GM23338 (cell line): ENCODE measurements around the gene LRSAM1.

Experiments
- CREB1 ChIP-seq: fragments of 250-450 bp; sonication (Bioruptor Pico); IDR thresholded peaks from 2 replicates; pipeline ENCODE4 v1.5.0; 2020; ENCODE audit warnings: low read depth, mild to moderate bottlenecking, moderate library complexity
- EZH2 ChIP-seq: fragments of 200-600 bp; sonication (generic); IDR thresholded peaks from one replicate; pipeline ENCODE4 v1.8.0; 2017; ENCODE audit warnings: antibody characterized with exemption, mild to moderate bottlenecking, low read depth; ENCODE audit not compliant: unreplicated experiment
- EZH2phosphoT487 ChIP-seq: fragments of 200-600 bp; sonication (generic); IDR thresholded peaks from one replicate; pipeline ENCODE4 v1.8.1; 2018; ENCODE audit warnings: antibody characterized with exemption; ENCODE audit not compliant: unreplicated experiment
- JUNB ChIP-seq: IDR thresholded peaks from one replicate; pipeline ENCODE4 v1.6.1; 2016; ENCODE audit warnings: antibody characterized with exemption; ENCODE audit not compliant: unreplicated experiment
- NANOG ChIP-seq: IDR thresholded peaks from 2 replicates; pipeline ENCODE4 v1.6.1; 2016; ENCODE audit warnings: antibody characterized with exemption, borderline replicate concordance
- POLR2AphosphoS5 ChIP-seq: IDR thresholded peaks from 2 replicates; pipeline ENCODE4 v1.6.1; 2016; ENCODE audit warnings: antibody characterized with exemption, low read depth
- STAT1 ChIP-seq: IDR thresholded peaks from one replicate; pipeline ENCODE4 v1.6.1; 2016; ENCODE audit warnings: antibody characterized with exemption; ENCODE audit not compliant: unreplicated experiment
- ZNF114 ChIP-seq: fragments of 250-450 bp; sonication (Bioruptor Pico); IDR thresholded peaks from 2 replicates; pipeline ENCODE4 v1.5.0; 2020; ENCODE audit warnings: mild to moderate bottlenecking, moderate library complexity
- ZNF331 ChIP-seq: fragments of 250-450 bp; sonication (Bioruptor Pico); IDR thresholded peaks from 2 replicates; pipeline ENCODE4 v1.5.0; 2020; ENCODE audit warnings: low read depth, mild to moderate bottlenecking, moderate library complexity
- TF ChIP-seq, protein P1 (sequence below), 2 experiments: fragments of 200-600 bp in 1 of 2; sonication (generic) in 1 of 2; conservative IDR thresholded peaks; 2 replicates each; pipeline versions ENCODE4 v1.5.1 to v1.6.1; 2016 to 2017; ENCODE audit warnings: antibody characterized with exemption in 2 of 2, low read depth in 2 of 2, mild to moderate bottlenecking in 2 of 2, moderate library complexity in 1 of 2
- TF ChIP-seq, protein P2 (sequence below): IDR thresholded peaks from one replicate; pipeline ENCODE4 v1.6.1; 2018; ENCODE audit warnings: antibody characterized with exemption; ENCODE audit not compliant: unreplicated experiment
- TF ChIP-seq, protein P3 (sequence below): IDR thresholded peaks from 2 replicates; pipeline ENCODE4 v1.6.1; 2016; ENCODE audit warnings: antibody characterized with exemption

DNA sequence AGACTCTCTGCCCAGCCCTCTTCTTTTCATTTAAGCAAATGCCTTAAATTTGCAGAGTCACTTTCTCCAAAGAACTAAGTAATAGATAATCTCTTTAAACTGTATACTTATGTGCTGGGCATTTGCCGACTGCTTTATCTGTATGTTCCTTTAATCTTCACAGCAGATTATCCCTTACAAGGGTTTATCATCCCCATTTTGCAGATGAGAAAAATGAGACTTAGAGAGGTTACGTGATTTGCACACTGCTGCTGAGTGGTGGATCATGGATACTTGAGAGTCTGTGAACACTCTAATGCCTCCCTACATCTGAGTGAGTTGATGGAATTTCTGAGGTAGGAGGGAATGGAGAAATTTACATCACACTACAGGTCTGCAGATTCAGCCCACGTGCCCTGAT lies 23.0 kb upstream of the LRSAM1 start:
- TF ChIP-seq NANOG, result no peak
- TF ChIP-seq, protein P1, sequence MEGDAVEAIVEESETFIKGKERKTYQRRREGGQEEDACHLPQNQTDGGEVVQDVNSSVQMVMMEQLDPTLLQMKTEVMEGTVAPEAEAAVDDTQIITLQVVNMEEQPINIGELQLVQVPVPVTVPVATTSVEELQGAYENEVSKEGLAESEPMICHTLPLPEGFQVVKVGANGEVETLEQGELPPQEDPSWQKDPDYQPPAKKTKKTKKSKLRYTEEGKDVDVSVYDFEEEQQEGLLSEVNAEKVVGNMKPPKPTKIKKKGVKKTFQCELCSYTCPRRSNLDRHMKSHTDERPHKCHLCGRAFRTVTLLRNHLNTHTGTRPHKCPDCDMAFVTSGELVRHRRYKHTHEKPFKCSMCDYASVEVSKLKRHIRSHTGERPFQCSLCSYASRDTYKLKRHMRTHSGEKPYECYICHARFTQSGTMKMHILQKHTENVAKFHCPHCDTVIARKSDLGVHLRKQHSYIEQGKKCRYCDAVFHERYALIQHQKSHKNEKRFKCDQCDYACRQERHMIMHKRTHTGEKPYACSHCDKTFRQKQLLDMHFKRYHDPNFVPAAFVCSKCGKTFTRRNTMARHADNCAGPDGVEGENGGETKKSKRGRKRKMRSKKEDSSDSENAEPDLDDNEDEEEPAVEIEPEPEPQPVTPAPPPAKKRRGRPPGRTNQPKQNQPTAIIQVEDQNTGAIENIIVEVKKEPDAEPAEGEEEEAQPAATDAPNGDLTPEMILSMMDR (conservative IDR thresholded peaks at IDR 0.05; ENCODE audit: low read depth in 2 of 2), result no peak
- TF ChIP-seq CREB1 (CRISPR knock-in tag), result no peak
- no peak for TF ChIP-seq EZH2phosphoT487
- TF ChIP-seq POLR2AphosphoS5, result no peak
- TF ChIP-seq EZH2, result no peak
- TF ChIP-seq JUNB, result no peak
- TF ChIP-seq ZNF331, result no peak
- TF ChIP-seq ZNF114 (CRISPR knock-in tag), result no peak
- TF ChIP-seq, protein P2, sequence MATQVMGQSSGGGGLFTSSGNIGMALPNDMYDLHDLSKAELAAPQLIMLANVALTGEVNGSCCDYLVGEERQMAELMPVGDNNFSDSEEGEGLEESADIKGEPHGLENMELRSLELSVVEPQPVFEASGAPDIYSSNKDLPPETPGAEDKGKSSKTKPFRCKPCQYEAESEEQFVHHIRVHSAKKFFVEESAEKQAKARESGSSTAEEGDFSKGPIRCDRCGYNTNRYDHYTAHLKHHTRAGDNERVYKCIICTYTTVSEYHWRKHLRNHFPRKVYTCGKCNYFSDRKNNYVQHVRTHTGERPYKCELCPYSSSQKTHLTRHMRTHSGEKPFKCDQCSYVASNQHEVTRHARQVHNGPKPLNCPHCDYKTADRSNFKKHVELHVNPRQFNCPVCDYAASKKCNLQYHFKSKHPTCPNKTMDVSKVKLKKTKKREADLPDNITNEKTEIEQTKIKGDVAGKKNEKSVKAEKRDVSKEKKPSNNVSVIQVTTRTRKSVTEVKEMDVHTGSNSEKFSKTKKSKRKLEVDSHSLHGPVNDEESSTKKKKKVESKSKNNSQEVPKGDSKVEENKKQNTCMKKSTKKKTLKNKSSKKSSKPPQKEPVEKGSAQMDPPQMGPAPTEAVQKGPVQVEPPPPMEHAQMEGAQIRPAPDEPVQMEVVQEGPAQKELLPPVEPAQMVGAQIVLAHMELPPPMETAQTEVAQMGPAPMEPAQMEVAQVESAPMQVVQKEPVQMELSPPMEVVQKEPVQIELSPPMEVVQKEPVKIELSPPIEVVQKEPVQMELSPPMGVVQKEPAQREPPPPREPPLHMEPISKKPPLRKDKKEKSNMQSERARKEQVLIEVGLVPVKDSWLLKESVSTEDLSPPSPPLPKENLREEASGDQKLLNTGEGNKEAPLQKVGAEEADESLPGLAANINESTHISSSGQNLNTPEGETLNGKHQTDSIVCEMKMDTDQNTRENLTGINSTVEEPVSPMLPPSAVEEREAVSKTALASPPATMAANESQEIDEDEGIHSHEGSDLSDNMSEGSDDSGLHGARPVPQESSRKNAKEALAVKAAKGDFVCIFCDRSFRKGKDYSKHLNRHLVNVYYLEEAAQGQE, result no peak
- TF ChIP-seq, protein P3, sequence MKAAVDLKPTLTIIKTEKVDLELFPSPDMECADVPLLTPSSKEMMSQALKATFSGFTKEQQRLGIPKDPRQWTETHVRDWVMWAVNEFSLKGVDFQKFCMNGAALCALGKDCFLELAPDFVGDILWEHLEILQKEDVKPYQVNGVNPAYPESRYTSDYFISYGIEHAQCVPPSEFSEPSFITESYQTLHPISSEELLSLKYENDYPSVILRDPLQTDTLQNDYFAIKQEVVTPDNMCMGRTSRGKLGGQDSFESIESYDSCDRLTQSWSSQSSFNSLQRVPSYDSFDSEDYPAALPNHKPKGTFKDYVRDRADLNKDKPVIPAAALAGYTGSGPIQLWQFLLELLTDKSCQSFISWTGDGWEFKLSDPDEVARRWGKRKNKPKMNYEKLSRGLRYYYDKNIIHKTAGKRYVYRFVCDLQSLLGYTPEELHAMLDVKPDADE, result no peak
- TF ChIP-seq STAT1, result no peak
